ENCODE results near the gene TNNI3.
A peak's percentile ranks its signal among the peaks of the same experiment; 100 is the strongest.
"Not testable (repeated sequence)": the region's sequence is repeated elsewhere in the genome, so short reads cannot be mapped to it uniquely, and the experiment has no call there.

TNNI3 gene

GRCh38 chr19:55157064-55157908 lies at the start of gene TNNI3:
TSS of gene TNNI3 (minus strand) at chr19:55157732. CDS start at chr19:55157589, 143 bp downstream.
- H3K9me3 ChIP-seq (ENCODE audit: control insufficient read depth in 2 of 2, low read length in 2 of 2), result no peaks in the 10 kb centered on the region
- H3K27me3 ChIP-seq (ENCODE audit: control insufficient read depth in 2 of 2, insufficient read depth in 2 of 2, low read length in 2 of 2), result peaks cover 6 to 13% of the 10 kb centered on the region in 2 donors
- no peak within 1 kb of the TSS for H3K27ac ChIP-seq (ENCODE audit: low read depth in 2 of 2, low read length in 2 of 2)
- no peak within 1 kb of the TSS for H3K9ac ChIP-seq (ENCODE audit: low read depth in 1 of 2, low read length in 2 of 2)
- H3K36me3 ChIP-seq (ENCODE audit: control insufficient read depth in 2 of 2, insufficient read depth in 2 of 2, low read length in 2 of 2), result no peaks in the 10 kb centered on the region
- H3K4me3 ChIP-seq (ENCODE audit: low read length in 2 of 2), result no peak within 1 kb of the TSS
- peaks cover 3% of the 10 kb centered on the region in 2 donors for H3K4me1 ChIP-seq (ENCODE audit: control insufficient read depth in 2 of 2, insufficient read depth in 2 of 2, low read length in 2 of 2)

GRCh38 chr19:55206664-55207500 lies 49.4 kb upstream of the TNNI3 start:
- Histone ChIP-seq H3K9me3 (ENCODE audit: control insufficient read depth in 2 of 2, low read length in 2 of 2) (no peaks in the 10 kb centered on the region), H3K27me3 (ENCODE audit: control insufficient read depth in 2 of 2, insufficient read depth in 2 of 2, low read length in 2 of 2) (no peaks in the 10 kb centered on the region), H3K36me3 (ENCODE audit: control insufficient read depth in 2 of 2, insufficient read depth in 2 of 2, low read length in 2 of 2) (peaks cover 4 to 14% of the 10 kb centered on the region in 2 donors), H3K9ac (ENCODE audit: low read depth in 1 of 2, low read length in 2 of 2) (peak overlapping the region; percentile 81), H3K4me3 (ENCODE audit: low read length in 2 of 2) (peak overlapping the region; percentile 65 to 69), H3K27ac (ENCODE audit: low read depth in 2 of 2, low read length in 2 of 2) (peak overlapping the region; percentile 81 to 91), H3K4me1 (ENCODE audit: control insufficient read depth in 2 of 2, insufficient read depth in 2 of 2, low read length in 2 of 2) (peaks cover 7 to 24% of the 10 kb centered on the region in 2 donors)

GRCh38 chr19:55202199-55202598 lies 44.7 kb upstream of the TNNI3 start:
- H3K9ac ChIP-seq (ENCODE audit: low read depth in 1 of 2, low read length in 2 of 2); H3K4me1 ChIP-seq (ENCODE audit: control insufficient read depth in 2 of 2, insufficient read depth in 2 of 2, low read length in 2 of 2); H3K27me3 ChIP-seq (ENCODE audit: control insufficient read depth in 2 of 2, insufficient read depth in 2 of 2, low read length in 2 of 2); H3K27ac ChIP-seq (ENCODE audit: low read depth in 2 of 2, low read length in 2 of 2); H3K4me3 ChIP-seq (ENCODE audit: low read length in 2 of 2); H3K9me3 ChIP-seq (ENCODE audit: control insufficient read depth in 2 of 2, low read length in 2 of 2): not testable (repeated sequence)
- peaks cover 28 to 42% of the 10 kb centered on the region in 2 donors for H3K36me3 ChIP-seq (ENCODE audit: control insufficient read depth in 2 of 2, insufficient read depth in 2 of 2, low read length in 2 of 2)

- Histone ChIP-seq H3K36me3 (ENCODE audit: control insufficient read depth in 2 of 2, insufficient read depth in 2 of 2, low read length in 2 of 2) (peaks cover 35 to 48% of the 10 kb centered on the region in 2 donors), H3K4me3 (ENCODE audit: low read length in 2 of 2) (no peak overlapping the region), H3K9ac (ENCODE audit: low read depth in 1 of 2, low read length in 2 of 2) (no peak overlapping the region), H3K27me3 (ENCODE audit: control insufficient read depth in 2 of 2, insufficient read depth in 2 of 2, low read length in 2 of 2) (no peaks in the 10 kb centered on the region), H3K4me1 (ENCODE audit: control insufficient read depth in 2 of 2, insufficient read depth in 2 of 2, low read length in 2 of 2) (no peaks in the 10 kb centered on the region), H3K27ac (ENCODE audit: low read depth in 2 of 2, low read length in 2 of 2) (no peak overlapping the region), H3K9me3 (ENCODE audit: control insufficient read depth in 2 of 2, low read length in 2 of 2) (no peaks in the 10 kb centered on the region)
These were observed 42.2 kb upstream of the TNNI3 start for GRCh38 chr19:55199620-55200204.

- H3K4me1 ChIP-seq (ENCODE audit: control insufficient read depth in 2 of 2, insufficient read depth in 2 of 2, low read length in 2 of 2), result no peaks in the 10 kb centered on the region
- H3K27me3 ChIP-seq (ENCODE audit: control insufficient read depth in 2 of 2, insufficient read depth in 2 of 2, low read length in 2 of 2), result no peaks in the 10 kb centered on the region
- no peak overlapping the region for H3K27ac ChIP-seq (ENCODE audit: low read depth in 2 of 2, low read length in 2 of 2)
- H3K4me3 ChIP-seq (ENCODE audit: low read length in 2 of 2), result no peak overlapping the region
- peaks cover 31 to 48% of the 10 kb centered on the region in 2 donors for H3K36me3 ChIP-seq (ENCODE audit: control insufficient read depth in 2 of 2, insufficient read depth in 2 of 2, low read length in 2 of 2)
- no peaks in the 10 kb centered on the region for H3K9me3 ChIP-seq (ENCODE audit: control insufficient read depth in 2 of 2, low read length in 2 of 2)
- H3K9ac ChIP-seq (ENCODE audit: low read depth in 1 of 2, low read length in 2 of 2), result no peak overlapping the region
These were observed 41.1 kb upstream of the TNNI3 start for GRCh38 chr19:55198651-55199050.

- H3K27me3 ChIP-seq (ENCODE audit: control insufficient read depth in 2 of 2, insufficient read depth in 2 of 2, low read length in 2 of 2), result no peaks in the 10 kb centered on the region
- H3K27ac ChIP-seq (ENCODE audit: low read depth in 2 of 2, low read length in 2 of 2), result no peak overlapping the region
- H3K4me1 ChIP-seq (ENCODE audit: control insufficient read depth in 2 of 2, insufficient read depth in 2 of 2, low read length in 2 of 2), result no peaks in the 10 kb centered on the region
- no peaks in the 10 kb centered on the region for H3K9me3 ChIP-seq (ENCODE audit: control insufficient read depth in 2 of 2, low read length in 2 of 2)
- no peak overlapping the region for H3K4me3 ChIP-seq (ENCODE audit: low read length in 2 of 2)
- H3K36me3 ChIP-seq (ENCODE audit: control insufficient read depth in 2 of 2, insufficient read depth in 2 of 2, low read length in 2 of 2), result peaks cover 31 to 44% of the 10 kb centered on the region in 2 donors
- H3K9ac ChIP-seq (ENCODE audit: low read depth in 1 of 2, low read length in 2 of 2), result no peak overlapping the region
These were observed 40.0 kb upstream of the TNNI3 start for GRCh38 chr19:55197528-55197927.

- H3K27me3 ChIP-seq (ENCODE audit: control insufficient read depth in 2 of 2, insufficient read depth in 2 of 2, low read length in 2 of 2), result no peaks in the 10 kb centered on the region
- H3K4me3 ChIP-seq (ENCODE audit: low read length in 2 of 2), result no peak overlapping the region
- H3K36me3 ChIP-seq (ENCODE audit: control insufficient read depth in 2 of 2, insufficient read depth in 2 of 2, low read length in 2 of 2), result peaks cover 30 to 43% of the 10 kb centered on the region in 2 donors
- no peaks in the 10 kb centered on the region for H3K4me1 ChIP-seq (ENCODE audit: control insufficient read depth in 2 of 2, insufficient read depth in 2 of 2, low read length in 2 of 2)
- no peak overlapping the region for H3K27ac ChIP-seq (ENCODE audit: low read depth in 2 of 2, low read length in 2 of 2)
- H3K9me3 ChIP-seq (ENCODE audit: control insufficient read depth in 2 of 2, low read length in 2 of 2), result no peaks in the 10 kb centered on the region
- no peak overlapping the region for H3K9ac ChIP-seq (ENCODE audit: low read depth in 1 of 2, low read length in 2 of 2)
These were observed 39.3 kb upstream of the TNNI3 start for GRCh38 chr19:55196803-55197202.

GRCh38 chr19:55193481-55193880 lies 35.9 kb upstream of the TNNI3 start:
- Histone ChIP-seq H3K27ac (ENCODE audit: low read depth in 2 of 2, low read length in 2 of 2) (no peak overlapping the region), H3K4me1 (ENCODE audit: control insufficient read depth in 2 of 2, insufficient read depth in 2 of 2, low read length in 2 of 2) (no peaks in the 10 kb centered on the region), H3K9me3 (ENCODE audit: control insufficient read depth in 2 of 2, low read length in 2 of 2) (no peaks in the 10 kb centered on the region), H3K27me3 (ENCODE audit: control insufficient read depth in 2 of 2, insufficient read depth in 2 of 2, low read length in 2 of 2) (no peaks in the 10 kb centered on the region), H3K4me3 (ENCODE audit: low read length in 2 of 2) (no peak overlapping the region), H3K9ac (ENCODE audit: low read depth in 1 of 2, low read length in 2 of 2) (no peak overlapping the region), H3K36me3 (ENCODE audit: control insufficient read depth in 2 of 2, insufficient read depth in 2 of 2, low read length in 2 of 2) (peaks cover 11 to 28% of the 10 kb centered on the region in 2 donors)

GRCh38 chr19:55189403-55189835 lies 31.9 kb upstream of the TNNI3 start:
- H3K4me1 ChIP-seq (ENCODE audit: control insufficient read depth in 2 of 2, insufficient read depth in 2 of 2, low read length in 2 of 2), result no peaks in the 10 kb centered on the region
- H3K4me3 ChIP-seq (ENCODE audit: low read length in 2 of 2), result no peak overlapping the region
- H3K9me3 ChIP-seq (ENCODE audit: control insufficient read depth in 2 of 2, low read length in 2 of 2), result no peaks in the 10 kb centered on the region
- no peak overlapping the region for H3K27ac ChIP-seq (ENCODE audit: low read depth in 2 of 2, low read length in 2 of 2)
- H3K27me3 ChIP-seq (ENCODE audit: control insufficient read depth in 2 of 2, insufficient read depth in 2 of 2, low read length in 2 of 2), result no peaks in the 10 kb centered on the region
- no peak overlapping the region for H3K9ac ChIP-seq (ENCODE audit: low read depth in 1 of 2, low read length in 2 of 2)
- peaks cover 0 to 23% of the 10 kb centered on the region in 2 donors for H3K36me3 ChIP-seq (ENCODE audit: control insufficient read depth in 2 of 2, insufficient read depth in 2 of 2, low read length in 2 of 2)

GRCh38 chr19:55188625-55189024 lies 31.1 kb upstream of the TNNI3 start:
- Histone ChIP-seq H3K27me3 (ENCODE audit: control insufficient read depth in 2 of 2, insufficient read depth in 2 of 2, low read length in 2 of 2) (no peaks in the 10 kb centered on the region), H3K27ac (ENCODE audit: low read depth in 2 of 2, low read length in 2 of 2) (peak overlapping the region in 1 of 2 donors; percentile 32), H3K36me3 (ENCODE audit: control insufficient read depth in 2 of 2, insufficient read depth in 2 of 2, low read length in 2 of 2) (peaks cover 0 to 18% of the 10 kb centered on the region in 2 donors), H3K4me3 (ENCODE audit: low read length in 2 of 2) (no peak overlapping the region), H3K4me1 (ENCODE audit: control insufficient read depth in 2 of 2, insufficient read depth in 2 of 2, low read length in 2 of 2) (no peaks in the 10 kb centered on the region), H3K9ac (ENCODE audit: low read depth in 1 of 2, low read length in 2 of 2) (no peak overlapping the region), H3K9me3 (ENCODE audit: control insufficient read depth in 2 of 2, low read length in 2 of 2) (no peaks in the 10 kb centered on the region)
